Medulla oblongata (tissue), 1 donor: ENCODE data around the gene FOXP1.
"Not testable (repeated sequence)": the region's sequence is repeated elsewhere in the genome, so short reads cannot be mapped to it uniquely, and the experiment has no call there.

ENCODE experiments used
- DNase-seq: peaks from one replicate; pipeline ENCODE4 v3.0.0-alpha.2; 2015; ENCODE audit errors: extremely low spot score

The FOXP1 gene

DNA sequence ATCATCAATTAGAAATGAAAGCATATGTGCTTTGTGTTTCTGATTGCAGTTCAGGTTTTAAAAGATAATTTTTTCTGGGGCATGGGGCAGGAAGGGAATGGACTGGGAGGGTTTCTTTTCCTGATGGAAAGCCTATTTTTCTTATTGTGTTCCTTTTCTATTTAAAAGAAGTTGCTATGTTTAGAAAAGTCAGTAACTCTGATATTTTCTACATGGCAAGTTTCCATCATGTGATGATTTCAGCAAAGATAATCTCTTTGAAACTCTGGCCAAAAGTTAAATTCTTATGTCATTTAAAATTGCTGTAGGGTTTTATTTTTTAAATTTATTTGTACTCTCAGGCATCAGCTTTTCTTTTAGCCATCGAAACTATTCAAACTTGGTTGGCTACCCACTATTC is 601.2 kb downstream of the FOXP1 start:
- DNase-seq, result no peak

DNA sequence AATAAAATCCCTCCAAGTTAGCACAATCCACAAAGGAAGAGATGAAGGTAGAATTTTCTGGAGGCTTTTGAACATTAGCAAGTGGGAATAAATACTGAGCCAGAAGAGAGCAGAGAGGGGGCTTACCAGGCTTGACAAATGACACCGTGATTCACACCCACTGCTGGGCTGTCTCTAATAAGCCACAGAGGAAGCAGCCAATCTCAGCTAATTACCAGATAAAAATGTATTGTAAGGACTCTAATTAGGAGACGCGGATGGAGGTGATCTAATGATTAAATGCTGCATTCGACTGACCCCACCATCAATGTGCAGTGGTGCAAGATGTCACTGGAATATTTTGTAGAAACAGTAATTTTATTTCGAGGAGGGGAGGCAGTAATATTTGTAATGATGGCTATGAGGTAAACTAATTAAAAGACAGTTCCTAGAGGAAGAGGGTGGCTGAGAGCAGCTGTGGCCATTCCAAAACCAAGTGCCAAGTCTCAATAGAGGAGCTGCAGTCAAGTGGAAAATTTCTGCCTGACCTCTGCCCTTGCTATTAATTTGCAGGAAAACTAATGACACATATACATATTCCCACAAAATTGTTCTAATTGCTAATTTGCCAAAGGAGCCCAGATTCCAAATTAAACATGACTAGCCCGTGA is 602.2 kb downstream of the FOXP1 start:
- no peak for DNase-seq

DNA sequence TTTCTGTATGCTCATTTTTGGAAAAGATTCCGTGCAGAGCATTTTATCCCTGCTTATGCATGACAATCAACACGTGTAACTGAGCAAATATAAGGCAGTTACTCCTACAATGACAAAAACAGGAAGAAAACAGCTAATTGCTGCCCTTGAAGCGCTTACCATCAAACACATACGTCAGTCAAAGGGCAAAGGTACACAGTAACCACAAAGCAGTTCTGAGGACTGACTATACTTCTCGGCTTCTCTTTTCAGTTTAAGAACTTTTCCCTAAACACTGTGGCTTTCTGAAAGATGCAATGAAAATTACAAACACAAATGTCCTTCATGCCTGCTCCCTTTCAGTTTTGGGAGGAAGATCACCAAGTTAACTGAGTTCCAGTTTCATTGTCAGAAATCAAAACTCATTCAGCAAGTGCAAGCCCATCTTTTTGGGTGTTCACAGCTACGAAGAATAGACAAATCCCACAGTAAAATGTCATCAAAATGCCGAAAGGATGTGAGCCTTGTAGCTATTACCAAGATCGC is 602.8 kb downstream of the FOXP1 start:
- DNase-seq, result no peak

DNA sequence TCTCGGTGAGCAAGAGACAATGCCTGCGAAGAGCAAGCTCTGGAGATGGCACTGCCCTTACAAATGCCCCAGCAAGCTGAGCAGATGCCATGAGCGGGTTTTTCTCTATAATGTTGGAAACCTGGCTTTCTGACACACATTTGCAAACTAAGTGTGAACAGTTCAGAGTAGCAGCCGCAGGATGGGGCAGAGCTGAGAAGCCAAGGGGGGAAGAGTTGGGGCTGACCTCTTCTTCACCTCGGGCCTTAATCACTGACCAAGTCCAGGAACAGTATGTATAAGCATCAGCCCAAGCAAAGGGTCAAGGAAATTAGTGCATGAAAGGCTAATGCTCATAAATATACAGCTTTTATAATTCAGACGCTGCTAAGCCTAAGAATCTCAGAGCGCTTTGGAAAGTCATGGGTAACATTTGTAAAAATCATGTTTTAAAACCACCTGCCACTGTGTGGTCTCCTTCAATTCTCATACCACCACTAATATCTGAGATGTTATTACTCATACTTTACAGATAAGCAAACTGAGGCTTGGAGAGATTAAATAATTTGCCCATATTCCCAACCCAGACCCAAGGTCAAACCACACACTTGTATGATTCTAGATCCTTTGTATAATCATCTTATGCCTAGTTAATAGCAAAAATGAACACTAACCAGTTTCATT is 603.4 kb downstream of the FOXP1 start:
- DNase-seq, result no peak

DNA sequence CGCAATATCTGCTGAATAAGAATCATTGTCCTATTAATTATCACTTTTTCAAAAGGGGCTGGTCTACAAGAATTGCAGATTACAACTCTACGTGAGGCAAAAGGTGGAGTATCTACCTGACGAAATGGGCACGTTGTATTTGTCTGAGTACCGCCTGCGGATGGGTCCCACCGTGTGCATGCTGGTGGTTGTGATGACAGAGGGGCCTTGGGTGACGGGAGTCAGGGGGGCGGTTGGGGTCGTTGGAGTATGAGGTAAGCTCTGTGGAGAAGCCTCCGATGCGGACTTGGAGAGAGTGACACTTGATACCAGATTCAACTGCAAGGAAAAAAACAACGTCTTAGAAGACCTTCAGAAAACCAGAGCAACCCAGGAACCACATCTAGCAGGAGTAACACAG is 605.8 kb downstream of the FOXP1 start:
- no peak for DNase-seq

DNA sequence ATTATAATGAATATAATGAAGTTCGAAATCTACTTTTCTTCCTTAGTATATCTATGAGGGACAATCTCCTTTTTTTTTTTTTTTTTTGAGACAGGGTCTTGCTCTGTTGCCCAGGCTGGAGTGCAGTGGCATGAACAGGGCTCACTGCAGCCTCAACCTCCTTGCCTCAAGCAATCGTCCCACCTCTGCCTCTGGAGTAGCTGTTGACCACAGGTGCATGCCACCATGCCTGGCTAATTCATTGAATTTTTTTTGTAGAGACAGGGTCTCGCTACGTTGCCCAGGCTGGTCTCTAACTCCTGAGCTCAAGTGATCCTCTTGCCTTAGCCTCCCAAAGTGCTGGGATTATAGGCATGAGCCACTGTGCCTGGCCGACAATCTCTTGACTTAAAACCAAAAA is 607.5 kb downstream of the FOXP1 start:
- DNase-seq, result not testable (repeated sequence)

DNA sequence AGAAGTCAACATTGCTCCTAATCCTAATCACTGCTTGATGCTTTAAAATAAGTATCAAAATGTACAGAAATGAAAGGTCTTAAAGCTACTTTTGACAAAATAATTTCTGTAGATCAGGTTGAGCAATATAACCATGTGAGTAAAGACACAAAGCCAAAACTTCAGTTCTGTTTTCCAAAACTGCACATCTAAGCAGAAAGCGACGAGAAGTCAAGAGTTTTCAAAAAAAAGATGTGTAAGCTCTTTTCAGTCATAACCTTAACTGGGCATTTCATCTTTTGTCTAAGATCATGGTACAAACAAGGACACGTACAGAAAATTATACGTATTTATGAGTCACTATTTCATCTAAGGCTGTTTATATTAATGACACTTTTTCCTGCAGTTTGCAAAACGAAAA is 608.8 kb downstream of the FOXP1 start:
- DNase-seq, result peak; percentile 38

DNA sequence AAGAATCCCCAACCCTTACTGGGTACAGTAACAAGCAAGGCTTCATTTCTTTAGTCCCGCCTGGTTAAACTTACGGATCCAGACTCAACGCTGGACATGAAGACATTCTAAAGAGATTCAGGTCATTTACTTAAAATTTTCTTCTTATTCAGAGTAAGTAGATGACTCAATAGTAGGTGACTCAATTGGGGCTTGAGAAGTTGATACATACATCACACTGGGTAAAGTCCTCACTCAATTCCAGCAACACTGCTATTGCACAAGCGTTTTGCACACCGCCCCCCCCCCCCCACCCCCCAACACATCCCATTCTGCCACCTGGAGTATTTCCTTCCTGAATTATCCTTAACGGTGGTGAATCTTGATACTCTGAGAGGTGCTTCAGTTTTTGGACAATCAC is 610.0 kb downstream of the FOXP1 start:
- no peak for DNase-seq

DNA sequence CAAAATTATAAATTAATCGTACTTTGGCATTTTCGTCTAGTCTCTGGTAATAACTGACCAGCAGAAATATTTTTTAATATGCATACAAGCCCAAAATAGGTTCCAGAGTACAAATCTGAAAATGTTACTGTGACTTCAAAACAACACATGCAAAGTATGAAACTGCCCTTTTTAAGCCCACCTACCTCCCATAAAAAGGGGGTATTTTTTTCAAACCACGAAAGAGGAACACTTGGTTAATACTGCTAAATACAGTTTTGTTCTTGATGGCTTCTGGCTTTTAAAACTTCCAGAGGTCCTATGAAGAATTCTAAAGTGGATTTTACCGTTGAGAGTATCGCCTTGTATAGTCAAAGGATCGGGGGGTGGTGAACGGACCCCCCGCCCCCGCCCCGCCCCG is 610.7 kb downstream of the FOXP1 start:
- no peak for DNase-seq

DNA sequence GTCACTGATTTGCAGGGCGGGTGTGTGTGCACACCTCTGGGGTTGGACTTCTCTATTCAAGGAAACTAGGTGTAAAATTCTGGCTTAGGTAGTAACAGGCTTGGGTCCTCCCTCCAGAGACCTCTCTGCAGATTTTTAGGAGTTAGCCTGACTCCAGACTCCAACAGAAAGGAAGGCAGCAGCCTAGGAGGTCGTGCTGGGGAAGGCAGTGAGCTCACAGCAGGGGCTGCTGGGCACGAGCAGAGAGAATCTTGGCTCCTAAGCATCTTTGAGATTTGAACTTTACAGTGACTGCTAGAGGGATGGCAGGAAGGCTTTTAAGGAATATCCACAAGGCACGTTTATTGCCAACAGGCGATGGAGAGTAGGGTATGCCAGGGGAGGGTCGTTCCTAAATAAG is 612.6 kb downstream of the FOXP1 start:
- DNase-seq, result no peak

DNA sequence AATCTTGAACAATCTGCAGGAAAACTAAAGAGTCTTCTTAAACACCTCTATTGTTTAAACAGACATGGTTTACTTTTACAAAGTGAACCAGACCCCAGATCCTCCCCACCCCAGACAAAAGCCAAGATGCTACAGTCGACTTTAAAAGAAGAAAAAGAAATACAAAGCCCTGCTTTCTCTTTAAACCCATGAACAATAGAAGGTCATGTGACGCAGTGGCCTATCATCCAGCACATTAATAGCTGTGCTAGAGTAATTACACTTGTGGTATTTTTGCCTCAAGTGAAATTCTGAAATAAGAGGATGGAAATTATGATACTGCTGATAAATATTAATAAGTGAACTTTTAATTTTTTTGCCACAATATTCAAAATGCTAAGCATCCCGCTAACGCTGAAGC is 613.4 kb downstream of the FOXP1 start:
- DNase-seq, result peak; percentile 31

DNA sequence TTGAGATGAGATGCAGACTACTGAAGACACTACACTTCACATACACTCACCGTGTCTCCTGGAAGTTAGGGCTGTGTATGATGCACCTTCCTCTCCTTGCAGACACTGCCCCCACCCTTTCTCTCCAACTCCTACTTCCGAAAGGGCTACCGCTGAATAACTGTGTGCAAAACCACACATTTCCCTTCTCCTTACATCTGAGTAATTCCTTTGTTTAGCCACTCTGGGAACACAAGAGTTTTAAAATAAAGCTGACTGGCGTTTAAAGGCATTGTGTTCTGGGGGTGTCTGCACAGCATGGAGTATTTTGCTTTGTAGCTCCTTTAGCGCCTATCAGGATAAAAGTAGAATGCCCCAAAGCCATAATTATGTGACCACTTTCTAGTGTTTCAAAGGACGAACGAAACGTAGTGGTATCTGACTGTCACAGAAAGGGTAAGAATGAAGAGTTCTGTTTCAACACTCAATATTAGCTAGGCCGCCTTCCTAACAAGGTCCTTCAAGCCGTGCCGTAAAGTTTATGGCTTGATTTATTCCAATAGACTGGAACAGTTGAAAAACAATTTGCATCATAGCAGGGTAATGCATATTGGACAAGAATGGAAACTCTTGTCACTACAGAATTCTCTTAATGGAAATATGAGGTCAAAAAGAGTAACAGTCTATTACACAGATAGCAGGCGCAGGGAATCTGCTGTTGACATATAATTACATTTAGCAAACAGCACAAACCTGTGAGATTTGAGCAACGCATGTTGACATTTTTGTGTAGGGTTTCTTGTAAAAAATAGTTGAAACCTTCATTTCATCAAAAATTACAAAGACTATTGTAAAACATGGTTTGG is 619.9 kb downstream of the FOXP1 start:
- no peak for DNase-seq

DNA sequence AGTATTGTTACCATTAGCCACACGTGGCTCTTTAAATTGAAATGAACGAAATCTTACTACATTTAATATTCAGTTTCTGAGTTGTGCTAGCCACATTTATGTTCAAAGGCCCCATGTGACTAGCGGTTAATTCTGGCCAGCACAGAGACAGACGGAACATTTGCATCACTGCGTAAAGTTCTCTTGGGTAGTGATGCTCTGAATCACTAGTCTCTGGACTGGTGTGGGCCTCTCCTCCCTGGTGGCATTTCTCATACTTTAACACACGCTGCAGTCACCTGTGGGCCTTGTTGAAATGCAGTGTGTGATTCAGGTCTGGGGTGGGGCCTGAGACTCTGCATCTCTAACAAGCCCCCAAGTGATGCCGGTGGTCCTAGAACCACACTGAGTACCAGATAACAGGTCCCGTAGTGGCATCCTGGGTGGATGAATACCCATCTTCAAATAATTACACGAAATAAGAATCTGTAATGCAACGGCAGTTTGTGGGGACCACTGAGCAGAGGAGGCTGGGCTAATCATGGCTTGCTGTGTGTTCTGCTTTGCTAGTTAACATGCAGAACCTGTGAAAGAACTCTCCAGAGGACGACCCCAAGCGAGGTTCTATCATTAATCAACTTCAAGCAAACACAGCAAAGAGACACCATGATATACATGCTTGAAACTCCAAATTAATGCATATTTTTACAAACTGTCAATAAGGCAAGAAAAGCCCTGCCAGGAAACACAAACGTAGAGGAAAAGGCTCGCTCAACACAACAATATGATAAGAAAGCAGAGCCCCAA is 623.8 kb downstream of the FOXP1 start:
- no peak for DNase-seq

DNA sequence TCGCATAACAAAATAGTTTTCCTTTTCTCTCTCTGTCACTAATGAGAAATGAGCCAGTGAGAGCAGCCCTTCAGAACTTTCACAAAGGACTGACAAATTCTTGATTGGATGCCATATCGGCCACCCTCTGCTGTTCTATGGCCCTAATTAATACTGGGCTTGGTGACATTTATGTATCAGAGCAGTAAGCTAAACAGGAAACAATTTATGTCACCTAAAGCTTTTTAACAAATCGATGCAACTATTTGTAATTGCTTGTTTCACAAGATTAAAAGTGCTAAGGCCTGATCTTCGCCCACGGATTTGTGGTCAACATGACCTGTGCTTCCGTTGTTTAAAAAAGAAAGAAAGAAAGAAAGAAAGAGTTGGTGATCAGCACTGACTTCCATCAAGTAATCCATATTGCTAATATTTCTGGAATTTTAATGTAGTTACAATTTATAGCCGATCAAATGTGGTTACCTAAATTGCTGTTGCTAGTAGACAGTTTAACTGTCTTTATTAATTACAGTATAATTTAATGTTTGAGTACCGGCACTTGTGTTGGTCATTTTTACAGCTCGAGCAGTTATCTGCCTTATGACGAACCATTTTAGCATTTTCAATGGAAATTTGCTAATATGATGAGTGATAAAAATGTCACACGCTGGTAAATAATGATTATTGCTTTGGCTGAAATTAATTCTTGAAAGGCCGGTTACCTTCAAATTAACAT is 631.3 kb downstream of the FOXP1 start:
- DNase-seq, result no peak

DNA sequence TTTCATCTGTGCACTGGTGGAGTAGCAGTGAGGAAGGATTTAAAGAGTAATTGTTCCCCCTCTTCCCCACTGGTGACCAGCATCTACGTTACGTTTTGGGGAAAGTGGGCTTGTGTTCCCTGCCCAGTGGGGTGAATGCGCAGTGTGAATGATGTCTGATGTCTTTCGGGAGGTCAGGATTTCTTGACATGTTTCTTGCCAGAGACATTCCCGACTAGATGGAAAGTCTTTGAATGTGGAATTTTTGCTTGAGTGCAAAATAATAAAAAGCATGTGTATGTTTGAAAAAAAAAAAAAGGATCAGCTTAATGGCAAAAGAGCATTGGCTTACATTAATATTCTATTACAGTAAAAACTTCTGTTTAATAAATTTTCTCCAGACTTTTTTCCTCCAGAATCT is 632.2 kb downstream of the FOXP1 start:
- DNase-seq, result no peak

DNA sequence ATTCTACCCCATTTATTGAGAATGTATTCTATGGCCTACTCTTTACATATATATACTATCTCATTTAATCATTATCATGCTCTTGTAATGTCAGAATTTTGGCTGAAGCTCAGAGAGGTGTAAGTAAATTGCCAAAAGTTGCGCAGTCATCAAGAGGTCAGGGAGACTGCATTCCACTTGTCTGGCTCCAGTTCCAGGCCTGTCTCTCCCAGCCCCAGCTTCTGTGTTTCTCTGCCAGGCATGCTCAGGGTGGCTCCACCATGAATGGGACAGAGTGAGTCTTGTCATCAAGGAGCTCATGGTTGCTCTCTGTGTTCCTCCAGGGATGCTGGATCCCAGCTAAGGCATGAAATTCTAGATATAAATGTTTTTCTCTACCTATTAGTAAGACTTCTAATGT is 635.9 kb downstream of the FOXP1 start:
- DNase-seq, result no peak

DNA sequence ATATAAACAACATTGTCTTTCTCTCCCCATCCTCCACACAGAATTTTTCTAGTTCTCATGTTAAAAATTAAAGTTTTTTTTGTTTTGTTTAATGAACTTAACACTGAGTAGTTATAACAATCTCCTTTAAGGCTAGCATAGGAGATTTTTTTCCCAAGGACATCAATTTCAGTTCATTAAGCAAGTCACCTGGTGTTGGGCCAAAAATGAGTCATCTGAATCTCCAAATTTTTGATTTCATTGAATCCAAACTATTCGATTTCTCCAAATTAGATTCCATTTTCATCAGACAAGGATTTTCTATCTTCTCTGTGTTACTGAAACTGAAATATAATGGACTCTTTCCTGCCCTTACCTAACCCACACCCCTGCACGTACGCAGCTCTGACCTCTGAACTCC is 639.6 kb downstream of the FOXP1 start:
- no peak for DNase-seq

DNA sequence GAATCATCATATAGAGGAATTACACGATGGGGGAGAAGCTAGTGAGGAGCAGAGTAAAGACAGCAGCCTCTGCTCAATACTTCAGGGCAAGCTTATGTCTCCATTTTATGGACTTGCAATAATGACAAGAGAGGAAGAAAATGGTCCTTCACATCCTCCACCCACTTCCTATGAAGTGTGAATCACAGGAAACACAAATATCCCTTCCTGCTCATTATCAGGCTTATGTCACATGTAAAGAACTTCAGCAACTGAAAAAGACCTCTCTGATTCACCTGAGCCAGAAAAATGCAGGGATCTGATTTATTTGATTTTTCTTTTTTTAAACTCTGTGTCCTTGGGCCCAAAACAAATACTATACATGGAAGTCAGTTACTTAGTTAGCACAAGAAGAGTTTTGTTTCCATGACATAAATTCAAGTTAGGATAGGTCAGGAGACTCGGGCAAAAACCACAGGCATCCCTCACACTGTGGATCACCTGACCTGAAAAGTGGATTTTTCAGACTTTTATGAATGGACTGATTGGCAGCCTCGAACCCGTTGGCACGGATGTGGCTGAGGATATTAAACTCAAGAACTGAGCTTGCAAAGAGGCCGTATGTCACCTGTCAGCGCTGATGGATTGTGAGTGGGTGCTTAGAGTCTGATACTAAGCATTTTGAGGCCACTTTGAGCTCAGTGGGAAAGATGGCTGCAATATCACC is 650.3 kb downstream of the FOXP1 start:
- no peak for DNase-seq

DNA sequence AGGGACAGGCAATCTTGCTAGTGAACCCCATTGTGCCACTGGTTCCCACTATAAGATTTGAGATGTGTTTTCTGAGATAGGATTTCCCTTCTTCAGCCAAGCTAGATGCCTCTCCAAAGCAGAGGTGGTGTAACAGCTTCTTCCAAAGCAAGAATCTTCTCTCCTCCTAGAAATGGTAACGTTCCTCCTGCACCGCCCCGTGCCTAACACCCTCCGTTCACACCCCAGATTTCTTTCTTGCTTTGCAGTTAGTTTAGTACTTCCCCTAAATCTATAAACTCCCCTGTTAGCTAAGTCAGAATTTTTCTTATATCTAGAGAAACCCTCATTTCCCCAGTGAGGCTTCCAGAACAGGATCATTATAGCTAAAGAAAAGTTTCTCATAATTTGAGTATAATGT is 653.5 kb downstream of the FOXP1 start:
- no peak for DNase-seq

DNA sequence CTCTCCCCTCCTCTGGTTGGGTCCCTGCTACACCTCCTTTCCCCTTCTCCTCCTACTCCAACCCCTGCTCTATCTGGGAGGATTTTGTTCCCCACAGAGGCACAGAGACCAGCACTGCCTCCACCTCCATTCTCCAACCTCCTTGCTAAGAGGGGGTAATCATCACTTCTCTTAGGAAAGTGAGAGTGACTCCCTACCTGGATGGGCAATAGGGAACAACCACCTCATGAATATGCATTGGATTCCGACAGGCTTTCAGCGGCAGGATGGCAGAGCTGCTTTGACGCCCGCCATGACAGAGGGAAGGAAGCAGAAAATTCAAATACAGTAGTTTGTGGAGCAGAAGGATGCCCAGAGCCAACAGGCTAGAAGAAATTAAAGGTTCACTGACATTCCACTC is 656.3 kb downstream of the FOXP1 start:
- DNase-seq, result no peak

DNA sequence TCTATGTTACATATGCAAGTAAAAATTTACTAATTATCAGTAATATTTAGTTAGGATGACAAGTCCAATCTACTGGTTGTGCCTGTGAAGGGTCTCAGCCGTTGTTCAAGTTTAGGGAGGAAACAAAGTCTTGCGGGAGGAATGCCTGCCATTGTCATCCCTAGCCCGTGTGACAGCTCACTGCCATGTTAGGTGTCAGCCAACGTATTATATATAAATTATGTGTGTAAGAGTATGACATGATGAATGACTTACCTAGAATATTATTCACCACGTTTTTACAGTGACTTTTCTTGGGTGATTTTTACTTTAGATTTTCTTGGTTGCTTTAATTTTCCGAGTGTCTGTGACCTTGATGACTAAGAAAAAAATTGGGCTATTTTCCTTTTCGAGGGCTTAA is 656.7 kb downstream of the FOXP1 start:
- DNase-seq, result no peak
